ENCODE measurements around the gene TSHZ2.

The TSHZ2 gene

GRCh38 chr20:53402233-53403005 lies 430.3 kb downstream of the TSHZ2 start:
- H3K4me1 ChIP-seq (ENCODE audit: low read depth, poor library complexity, severe bottlenecking) = no peaks in the 10 kb centered on the region
- H3K4me3 ChIP-seq (IDR thresholded peaks at IDR 0.05; ENCODE audit: insufficient read depth, low read depth, low read length) = no peak overlapping the region
- H3K27me3 ChIP-seq (ENCODE audit: insufficient read depth, low read depth) = no peaks in the 10 kb centered on the region
- H3K4me2 ChIP-seq = no peak overlapping the region
- TF ChIP-seq, protein P1, sequence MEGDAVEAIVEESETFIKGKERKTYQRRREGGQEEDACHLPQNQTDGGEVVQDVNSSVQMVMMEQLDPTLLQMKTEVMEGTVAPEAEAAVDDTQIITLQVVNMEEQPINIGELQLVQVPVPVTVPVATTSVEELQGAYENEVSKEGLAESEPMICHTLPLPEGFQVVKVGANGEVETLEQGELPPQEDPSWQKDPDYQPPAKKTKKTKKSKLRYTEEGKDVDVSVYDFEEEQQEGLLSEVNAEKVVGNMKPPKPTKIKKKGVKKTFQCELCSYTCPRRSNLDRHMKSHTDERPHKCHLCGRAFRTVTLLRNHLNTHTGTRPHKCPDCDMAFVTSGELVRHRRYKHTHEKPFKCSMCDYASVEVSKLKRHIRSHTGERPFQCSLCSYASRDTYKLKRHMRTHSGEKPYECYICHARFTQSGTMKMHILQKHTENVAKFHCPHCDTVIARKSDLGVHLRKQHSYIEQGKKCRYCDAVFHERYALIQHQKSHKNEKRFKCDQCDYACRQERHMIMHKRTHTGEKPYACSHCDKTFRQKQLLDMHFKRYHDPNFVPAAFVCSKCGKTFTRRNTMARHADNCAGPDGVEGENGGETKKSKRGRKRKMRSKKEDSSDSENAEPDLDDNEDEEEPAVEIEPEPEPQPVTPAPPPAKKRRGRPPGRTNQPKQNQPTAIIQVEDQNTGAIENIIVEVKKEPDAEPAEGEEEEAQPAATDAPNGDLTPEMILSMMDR (conservative IDR thresholded peaks at IDR 0.05; ENCODE audit: low read depth, low read length) = no peak
- no peak overlapping the region for H3K27ac ChIP-seq
- no peaks in the 10 kb centered on the region for H3K79me2 ChIP-seq (ENCODE audit: insufficient read depth, low read depth)
- H3K36me3 ChIP-seq (ENCODE audit: insufficient read depth) = no peaks in the 10 kb centered on the region
- H3K9ac ChIP-seq = no peak overlapping the region
- no peak overlapping the region for H2AFZ ChIP-seq (ENCODE audit: low read depth)
- H4K20me1 ChIP-seq (ENCODE audit: insufficient read depth) = no peaks in the 10 kb centered on the region

DNA sequence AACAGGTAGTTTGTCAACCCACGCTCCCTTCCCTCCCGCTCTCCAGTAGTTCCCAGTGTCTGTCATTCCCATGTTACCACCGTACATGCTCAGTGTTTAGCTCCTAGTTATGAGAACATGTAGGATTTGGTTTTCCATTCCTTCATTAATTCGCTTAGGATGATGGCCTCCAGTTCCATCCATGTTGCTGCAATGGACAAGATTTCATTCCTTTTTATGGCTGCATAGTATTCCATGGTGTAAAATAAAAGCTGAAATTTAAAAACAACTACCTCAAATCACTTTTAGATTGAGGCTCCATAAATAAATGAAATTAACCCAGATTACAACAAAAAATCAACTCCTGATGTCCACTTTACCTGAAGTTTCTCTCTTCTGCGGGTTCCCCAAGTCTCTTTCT lies 430.9 kb downstream of the TSHZ2 start:
- Histone ChIP-seq H2AFZ (ENCODE audit: low read depth) (no peak overlapping the region), H3K4me3 (IDR thresholded peaks at IDR 0.05; ENCODE audit: insufficient read depth, low read depth, low read length) (no peak overlapping the region)
- TF ChIP-seq, protein P1 (conservative IDR thresholded peaks at IDR 0.05; ENCODE audit: low read depth, low read length) = no peak

DNA sequence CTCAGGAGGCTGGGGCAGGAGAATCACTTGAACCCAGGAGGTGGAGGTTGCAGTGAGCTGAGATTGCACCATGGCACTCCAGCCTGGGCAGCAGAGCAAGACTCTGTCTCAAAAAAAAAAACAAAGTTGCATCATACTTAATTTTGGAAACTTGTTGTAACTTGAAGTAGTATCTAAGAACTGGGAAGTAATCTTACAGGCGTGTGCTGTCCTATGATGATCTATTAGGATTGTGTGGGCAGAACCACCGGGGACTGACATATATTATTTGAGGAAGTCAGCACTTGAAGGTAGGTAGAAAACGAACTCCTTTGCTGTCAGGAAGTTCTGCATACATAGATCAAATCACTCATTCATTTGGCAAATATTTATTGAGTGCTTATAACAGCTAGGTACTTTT lies 433.0 kb downstream of the TSHZ2 start:
- Histone ChIP-seq H3K9ac (no peak overlapping the region), H3K4me1 (ENCODE audit: low read depth, poor library complexity, severe bottlenecking) (no peaks in the 10 kb centered on the region), H3K4me3 (IDR thresholded peaks at IDR 0.05; ENCODE audit: insufficient read depth, low read depth, low read length) (no peak overlapping the region), H3K27ac (no peak overlapping the region), H3K79me2 (ENCODE audit: insufficient read depth, low read depth) (no peaks in the 10 kb centered on the region), H2AFZ (ENCODE audit: low read depth) (no peak overlapping the region), H3K27me3 (ENCODE audit: insufficient read depth, low read depth) (no peaks in the 10 kb centered on the region), H3K4me2 (no peak overlapping the region), H4K20me1 (ENCODE audit: insufficient read depth) (no peaks in the 10 kb centered on the region), H3K36me3 (ENCODE audit: insufficient read depth) (no peaks in the 10 kb centered on the region)
- TF ChIP-seq, protein P1 (conservative IDR thresholded peaks at IDR 0.05; ENCODE audit: low read depth, low read length) = no peak

More for the DNA sequence above, 430.9 kb downstream of the TSHZ2 start:
- H3K27ac ChIP-seq = no peak overlapping the region
- no peak overlapping the region for H3K9ac ChIP-seq
- H3K4me1 ChIP-seq (ENCODE audit: low read depth, poor library complexity, severe bottlenecking) = no peaks in the 10 kb centered on the region
- no peak overlapping the region for H3K4me2 ChIP-seq
- H3K27me3 ChIP-seq (ENCODE audit: insufficient read depth, low read depth) = no peaks in the 10 kb centered on the region
- no peaks in the 10 kb centered on the region for H3K36me3 ChIP-seq (ENCODE audit: insufficient read depth)
- H4K20me1 ChIP-seq (ENCODE audit: insufficient read depth) = no peaks in the 10 kb centered on the region
- H3K79me2 ChIP-seq (ENCODE audit: insufficient read depth, low read depth) = no peaks in the 10 kb centered on the region

DNA sequence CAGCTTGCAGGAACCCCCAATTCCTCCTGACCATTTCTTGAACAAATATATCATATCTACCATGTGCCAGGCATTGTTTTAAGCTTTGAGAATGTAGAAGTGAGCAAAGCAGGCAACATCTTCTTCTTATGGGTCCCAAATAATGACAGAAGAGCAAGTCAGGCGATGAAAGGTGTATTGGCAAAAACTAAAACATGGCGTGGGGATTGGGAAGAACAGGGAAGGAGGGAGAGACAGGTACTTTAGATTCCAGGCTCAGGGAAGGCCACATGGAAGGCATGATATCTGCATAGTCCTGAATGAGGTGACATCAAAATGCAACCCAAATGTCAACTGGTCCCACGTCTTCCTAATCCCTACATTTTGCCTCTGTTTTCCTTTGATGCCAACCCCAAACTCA lies 434.4 kb downstream of the TSHZ2 start:
- no peak overlapping the region for H3K4me2 ChIP-seq
- no peak overlapping the region for H3K9ac ChIP-seq
- no peaks in the 10 kb centered on the region for H3K36me3 ChIP-seq (ENCODE audit: insufficient read depth)
- H3K79me2 ChIP-seq (ENCODE audit: insufficient read depth, low read depth) = no peaks in the 10 kb centered on the region
- H3K4me3 ChIP-seq (IDR thresholded peaks at IDR 0.05; ENCODE audit: insufficient read depth, low read depth, low read length) = no peak overlapping the region
- TF ChIP-seq, protein P1 (conservative IDR thresholded peaks at IDR 0.05; ENCODE audit: low read depth, low read length) = no peak
- H3K4me1 ChIP-seq (ENCODE audit: low read depth, poor library complexity, severe bottlenecking) = no peaks in the 10 kb centered on the region
- H4K20me1 ChIP-seq (ENCODE audit: insufficient read depth) = no peaks in the 10 kb centered on the region
- H3K27ac ChIP-seq = no peak overlapping the region
- no peaks in the 10 kb centered on the region for H3K27me3 ChIP-seq (ENCODE audit: insufficient read depth, low read depth)
- H2AFZ ChIP-seq (ENCODE audit: low read depth) = no peak overlapping the region
